Prostate gland (tissue), 2 donors: ENCODE data around the gene CADPS2. TPM values are rescaled to one million over a fixed set of nuclear protein-coding genes. Genes with fewer than 3 reads are reported as not detected.

Experiments used
- DNase-seq: peaks from one replicate; pipeline ENCODE4 v3.0.0-alpha.2; 2019; ENCODE audit warnings: low spot score
- H3K27ac ChIP-seq, 2 donors: fragments of 200-600 bp; sonication (generic); 2 replicates each; pipeline ENCODE4 v1.5.1; 2017 to 2019
- H3K27me3 ChIP-seq: fragments of 200-600 bp; sonication (generic); replicated peaks from 2 replicates; pipeline ENCODE4 v1.5.1; 2019; ENCODE audit not compliant: insufficient read depth
- H3K36me3 ChIP-seq, 2 donors: fragments of 200-600 bp; sonication (generic); 1 replicate in 1 of 2; 2 replicates in 1 of 2; pipeline versions ENCODE4 v1.5.1 to v1.8.1; 2017 to 2019
- H3K4me1 ChIP-seq: fragments of 200-600 bp; sonication (generic); replicated peaks from 2 replicates; pipeline ENCODE4 v1.5.1; 2019
- H3K4me3 ChIP-seq, 2 donors: fragments of 200-600 bp; sonication (generic); 2 replicates each; pipeline ENCODE4 v1.5.1; 2017 to 2019
- H3K9me3 ChIP-seq: fragments of 200-600 bp; sonication (generic); 2 replicates; pipeline ENCODE4 v1.5.1; 2017
- CTCF ChIP-seq, 4 experiments: fragments of 200-600 bp in 2 of 4; fragments of 450-650 bp in 2 of 4; sonication (generic) in 2 of 4; IDR thresholded peaks; 1 replicate in 3 of 4; 2 replicates in 1 of 4; pipeline ENCODE4 v1.5.1; 2016 to 2019; ENCODE audit warnings: antibody characterized with exemption in 4 of 4, mild to moderate bottlenecking in 2 of 4, moderate library complexity in 2 of 4
- POLR2A ChIP-seq: fragments of 450-650 bp; IDR thresholded peaks from one replicate; pipeline ENCODE4 v1.6.1; 2016; ENCODE audit warnings: antibody characterized with exemption, mild to moderate bottlenecking
- POLR2AphosphoS5 ChIP-seq: sonication (generic); formaldehyde crosslinking; IDR thresholded peaks from one replicate; pipeline ENCODE4 v1.6.1; 2017; ENCODE audit warnings: antibody characterized with exemption
- WGBS: methylation state at CpG from one replicate; pipeline ENCODE4 v1.1.5; 2018; 5-methylcytosine and 5-hydroxymethylcytosine counted together
- intact Hi-C: fragments of 100-400 bp; cut with DNase I; formaldehyde crosslinking; loops from one replicate; pipeline ENCODE4 v1.14.2; 2022
- total RNA-seq, 2 donors: library from RNA; depleted of rRNA; stranded (reverse); fragments of >200 nt; gene quantifications; one replicate each; pipeline ENCODE4 v1.1.0, GENCODE V29; 2016

CADPS2 gene
- total RNA-seq, 2 donors from 2014 or later: 22.2 to 50.4 TPM

GRCh38 chr7:122902751-122903495, 16.7 kb upstream of the CADPS2 start:
- H3K9me3 ChIP-seq: no peaks in the 10 kb centered on the region
- intact Hi-C loops: no loop called here
- TF ChIP-seq CTCF (IDR thresholded peaks at IDR 0.05): no peak
- no peak for TF ChIP-seq POLR2A
- TF ChIP-seq POLR2AphosphoS5: no peak
- no peaks in the 10 kb centered on the region for H3K4me1 ChIP-seq
- H3K36me3 ChIP-seq: no peaks in the 10 kb centered on the region
- WGBS: 89% methylated on average over 5 of the region's 5 CpGs
- H3K4me3 ChIP-seq: no peak overlapping the region
- no peak for DNase-seq
- H3K27me3 ChIP-seq: no peaks in the 10 kb centered on the region
- no peak overlapping the region for H3K27ac ChIP-seq

GRCh38 chr7:122901250-122901649, 15.0 kb upstream of the CADPS2 start:
- 29% methylated on average over 3 of the region's 3 CpGs for WGBS
- TF ChIP-seq CTCF (IDR thresholded peaks at IDR 0.05) (no peak), POLR2A (no peak), POLR2AphosphoS5 (no peak)
- Histone ChIP-seq H3K4me1 (no peaks in the 10 kb centered on the region), H3K27me3 (no peaks in the 10 kb centered on the region), H3K36me3 (no peaks in the 10 kb centered on the region), H3K9me3 (no peaks in the 10 kb centered on the region), H3K27ac (no peak overlapping the region), H3K4me3 (no peak overlapping the region)
- intact Hi-C loops: no loop called here
- no peak for DNase-seq

- intact Hi-C loops: no loop called here
- Histone ChIP-seq H3K4me1 (no peaks in the 10 kb centered on the region), H3K4me3 (no peak overlapping the region), H3K36me3 (no peaks in the 10 kb centered on the region), H3K9me3 (no peaks in the 10 kb centered on the region), H3K27ac (no peak overlapping the region), H3K27me3 (no peaks in the 10 kb centered on the region)
- DNase-seq: no peak
- WGBS: 49% methylated on average over 2 of the region's 2 CpGs
- TF ChIP-seq POLR2AphosphoS5: no peak
- no peak for TF ChIP-seq POLR2A
- TF ChIP-seq CTCF (IDR thresholded peaks at IDR 0.05): peak in 1 of 4 experiments; percentile 34
Observed at GRCh38 chr7:122896509-122896908, 10.2 kb upstream of the CADPS2 start.

GRCh38 chr7:122893486-122893885, 7.2 kb upstream of the CADPS2 start:
- Histone ChIP-seq H3K36me3 (no peaks in the 10 kb centered on the region), H3K4me3 (no peak overlapping the region), H3K9me3 (no peaks in the 10 kb centered on the region), H3K27ac (no peak overlapping the region), H3K27me3 (no peaks in the 10 kb centered on the region), H3K4me1 (no peaks in the 10 kb centered on the region)
- intact Hi-C loops: no loop called here
- TF ChIP-seq CTCF (IDR thresholded peaks at IDR 0.05): no peak
- DNase-seq: no peak
- WGBS: 41% methylated on average over 2 of the region's 2 CpGs

GRCh38 chr7:122889116-122889515, 2.9 kb upstream of the CADPS2 start:
- 96% methylated on average over 1 of the region's 1 CpG for WGBS
- Histone ChIP-seq H3K27me3 (no peaks in the 10 kb centered on the region), H3K36me3 (no peaks in the 10 kb centered on the region), H3K4me1 (no peaks in the 10 kb centered on the region), H3K4me3 (no peak overlapping the region), H3K9me3 (no peaks in the 10 kb centered on the region), H3K27ac (no peak overlapping the region)
- TF ChIP-seq POLR2A (no peak), POLR2AphosphoS5 (no peak), CTCF (IDR thresholded peaks at IDR 0.05) (no peak)
- intact Hi-C loops: loop anchor here (5.0 to 10.0 kb wide), 4 partner anchors 204 to 643 kb away; partner anchors contain the start of gene IQUB
- no peak for DNase-seq
